ENCODE data around the gene H3-3A.

The H3-3A gene

DNA sequence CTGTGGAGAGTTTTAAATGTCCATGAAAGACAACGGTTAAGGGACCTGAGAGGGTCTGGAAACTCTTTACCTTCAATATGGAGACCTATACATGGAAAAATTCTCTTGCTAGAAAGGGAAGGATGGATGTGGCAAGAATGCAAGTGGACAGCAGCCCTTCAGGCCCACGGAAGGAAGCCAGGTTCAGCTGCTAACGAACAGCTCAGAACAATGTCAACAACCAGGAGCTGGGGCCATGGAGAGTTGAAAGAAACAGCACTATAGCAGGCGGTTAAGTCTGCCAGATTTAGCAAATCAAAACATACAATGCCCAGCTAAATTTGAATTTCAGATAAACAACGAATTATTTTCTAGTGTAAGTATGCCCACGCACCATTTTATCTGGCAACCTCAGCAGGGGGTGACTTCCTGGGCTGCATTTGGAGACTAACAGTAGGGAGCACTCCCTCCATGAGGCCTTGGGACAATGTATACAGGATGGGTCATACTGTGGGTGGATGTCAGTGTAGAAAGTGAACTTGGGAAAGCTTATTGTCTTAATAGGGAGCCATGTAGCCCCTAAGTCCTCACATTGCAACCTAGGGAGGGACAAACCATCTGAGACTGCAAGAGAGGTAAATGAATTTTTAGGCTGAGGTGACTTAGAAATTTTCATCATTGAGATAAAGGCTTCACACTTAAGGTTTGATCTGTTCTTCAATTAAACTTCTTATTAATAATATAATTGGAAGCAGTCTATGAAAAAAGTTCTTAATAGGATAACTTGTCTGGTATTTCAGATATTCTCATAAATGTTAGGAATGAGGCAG, 7.8 kb upstream of the H3-3A start:
- DNase-seq (ENCODE audit: low read depth in 2 of 2): no peak

DNA sequence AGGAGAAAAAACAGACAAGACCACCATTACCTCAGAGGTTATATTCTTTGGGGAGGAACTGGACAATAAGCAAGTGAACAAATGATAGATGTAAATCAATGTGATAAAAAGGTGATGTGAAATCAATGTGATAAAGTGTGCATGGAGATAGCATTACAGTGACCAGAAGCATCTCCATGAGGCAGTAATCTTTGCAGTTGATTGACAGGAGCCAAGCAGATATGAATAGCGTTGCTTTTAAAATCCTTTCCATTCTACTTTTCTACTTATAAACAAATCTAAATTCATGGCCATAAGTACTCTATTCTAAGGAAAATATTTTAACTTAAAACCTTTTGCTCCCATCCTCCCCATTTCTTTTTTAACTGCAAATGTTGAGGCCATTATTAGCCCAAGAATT, 2.8 kb upstream of the H3-3A start:
- DNase-seq (ENCODE audit: low read depth in 2 of 2): no peak

DNA sequence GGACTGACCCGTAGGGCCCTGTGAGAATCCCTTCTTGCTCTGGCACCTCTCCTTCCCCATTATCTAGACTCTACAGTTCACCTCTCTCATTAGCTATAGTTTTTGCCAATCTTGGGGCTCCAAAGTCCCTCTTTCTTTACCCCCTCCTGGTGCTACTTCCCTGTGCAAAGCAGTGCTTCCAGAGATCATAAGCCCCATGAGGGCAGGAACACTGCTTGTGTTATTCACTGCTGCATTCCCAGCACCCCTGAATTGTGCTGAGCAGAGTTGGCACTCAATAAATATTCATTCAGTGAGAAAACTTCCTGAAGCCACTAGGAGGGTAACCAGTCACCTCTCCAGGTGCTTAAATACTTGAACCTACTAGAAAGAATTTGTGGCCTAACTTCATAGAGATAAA, 2.1 kb upstream of the H3-3A start:
- no peak for DNase-seq (ENCODE audit: low read depth in 2 of 2)

DNA sequence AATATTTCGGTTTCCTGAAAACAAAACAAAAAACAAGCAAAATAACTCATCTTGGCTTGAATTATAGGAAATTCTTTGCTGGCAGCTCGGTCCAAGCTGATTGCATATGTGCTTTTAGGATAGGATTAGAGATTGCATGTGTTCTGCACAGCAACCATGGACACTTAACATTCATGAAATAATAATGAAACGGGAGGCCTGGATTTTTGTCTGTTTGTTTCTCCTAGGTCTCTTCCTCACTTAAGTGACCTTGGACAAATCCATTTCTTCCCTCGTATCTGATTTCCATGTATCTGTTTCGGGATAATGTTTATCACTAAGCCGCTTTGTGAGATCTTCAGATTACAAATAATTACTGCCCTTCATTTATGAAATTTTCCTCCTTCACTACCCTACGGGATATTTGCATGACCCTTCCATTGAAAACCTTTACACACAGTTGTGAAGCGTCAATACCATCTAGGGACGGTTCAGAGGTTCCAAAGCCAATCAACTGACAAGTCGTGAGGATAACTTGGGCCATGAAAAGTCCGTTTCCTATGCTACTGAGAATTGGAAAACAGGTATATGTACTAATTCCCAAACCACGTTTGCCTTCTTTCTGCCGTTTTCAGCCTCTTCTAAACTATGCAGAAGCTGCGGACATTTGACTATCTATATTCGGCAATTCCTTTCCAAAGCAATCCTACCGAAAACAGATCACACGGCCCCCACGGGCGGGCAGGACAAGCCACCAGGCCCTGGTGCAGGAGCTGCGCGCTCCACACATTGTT, 1.3 kb upstream of the H3-3A start:
- no peak for DNase-seq (ENCODE audit: low read depth in 2 of 2)

DNA sequence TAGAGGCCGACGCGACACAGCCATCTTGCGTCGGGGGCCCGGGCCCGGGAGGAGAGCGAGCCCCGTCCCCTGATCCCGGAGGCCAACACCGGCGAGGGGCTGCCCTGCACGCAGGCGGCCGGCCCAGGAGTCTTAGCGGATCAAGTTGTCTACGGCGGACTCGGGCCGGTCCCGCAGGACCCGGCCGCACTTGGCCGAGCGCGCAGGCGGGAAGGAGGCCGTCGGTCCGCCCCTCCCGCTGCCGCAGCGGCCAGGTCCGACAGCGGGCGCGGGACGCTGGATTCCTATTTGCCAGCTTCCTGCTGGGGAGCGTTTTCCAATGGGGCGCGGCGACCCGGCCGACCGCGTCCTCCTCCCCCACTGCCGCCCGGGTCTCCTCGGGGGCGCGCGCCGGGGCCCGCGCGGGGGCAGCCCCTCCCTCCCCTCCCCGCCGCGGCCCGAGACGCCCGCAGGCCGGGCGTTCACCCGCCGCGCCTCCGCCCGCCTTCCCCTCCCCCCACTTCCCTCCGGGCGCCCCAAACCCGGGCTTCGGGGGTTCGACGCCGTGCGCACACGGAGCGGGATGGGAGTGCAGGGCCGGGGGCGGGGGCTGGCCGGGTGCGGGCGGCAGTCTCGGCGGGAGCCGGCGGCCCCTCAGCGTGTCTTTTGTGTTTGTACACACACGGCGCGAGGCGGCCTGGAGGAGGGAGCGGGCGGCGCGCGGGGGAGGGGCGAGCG, 517 bp upstream of the H3-3A start:
- peak; percentile 51 to 52 for DNase-seq (ENCODE audit: low read depth in 2 of 2)

DNA sequence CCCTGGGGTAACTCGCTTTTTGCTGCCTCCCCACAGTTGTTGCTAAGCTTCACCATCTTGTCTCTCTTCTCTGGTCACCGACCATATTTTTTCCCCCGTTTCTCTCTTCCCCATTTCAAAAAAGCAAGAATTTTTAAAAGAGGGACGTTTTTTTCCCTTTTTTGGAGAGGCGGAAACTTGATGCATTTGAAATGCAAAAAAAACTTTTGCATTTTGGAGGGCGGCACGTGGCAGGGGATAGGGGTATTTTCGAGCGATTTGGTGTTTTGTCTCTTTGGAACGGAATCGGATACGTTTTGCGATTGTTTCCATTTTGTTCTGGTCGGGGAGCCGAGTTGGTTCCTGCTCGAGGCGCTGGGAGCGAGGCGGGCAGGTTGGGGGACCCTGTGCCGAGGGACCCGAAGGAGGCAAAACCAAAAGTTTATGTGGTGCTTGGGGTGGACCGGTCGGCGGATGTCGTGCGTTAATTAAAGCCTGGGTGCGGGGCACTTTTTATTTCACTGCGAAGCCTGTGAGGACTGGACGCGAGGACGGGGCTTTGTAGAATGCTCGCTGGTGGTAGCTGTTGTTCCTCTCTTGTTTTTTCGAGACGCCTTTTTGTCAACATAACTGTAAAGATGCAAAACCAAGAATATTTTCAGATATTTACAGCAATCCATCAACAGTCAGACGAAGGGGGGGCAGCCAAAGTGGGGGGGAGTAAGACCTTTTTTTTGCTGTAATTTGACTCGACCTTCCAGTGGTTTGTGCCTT, 884 bp downstream of the H3-3A start:
- peak in 1 of 2 experiments; percentile 7 for DNase-seq (ENCODE audit: low read depth in 2 of 2)

DNA sequence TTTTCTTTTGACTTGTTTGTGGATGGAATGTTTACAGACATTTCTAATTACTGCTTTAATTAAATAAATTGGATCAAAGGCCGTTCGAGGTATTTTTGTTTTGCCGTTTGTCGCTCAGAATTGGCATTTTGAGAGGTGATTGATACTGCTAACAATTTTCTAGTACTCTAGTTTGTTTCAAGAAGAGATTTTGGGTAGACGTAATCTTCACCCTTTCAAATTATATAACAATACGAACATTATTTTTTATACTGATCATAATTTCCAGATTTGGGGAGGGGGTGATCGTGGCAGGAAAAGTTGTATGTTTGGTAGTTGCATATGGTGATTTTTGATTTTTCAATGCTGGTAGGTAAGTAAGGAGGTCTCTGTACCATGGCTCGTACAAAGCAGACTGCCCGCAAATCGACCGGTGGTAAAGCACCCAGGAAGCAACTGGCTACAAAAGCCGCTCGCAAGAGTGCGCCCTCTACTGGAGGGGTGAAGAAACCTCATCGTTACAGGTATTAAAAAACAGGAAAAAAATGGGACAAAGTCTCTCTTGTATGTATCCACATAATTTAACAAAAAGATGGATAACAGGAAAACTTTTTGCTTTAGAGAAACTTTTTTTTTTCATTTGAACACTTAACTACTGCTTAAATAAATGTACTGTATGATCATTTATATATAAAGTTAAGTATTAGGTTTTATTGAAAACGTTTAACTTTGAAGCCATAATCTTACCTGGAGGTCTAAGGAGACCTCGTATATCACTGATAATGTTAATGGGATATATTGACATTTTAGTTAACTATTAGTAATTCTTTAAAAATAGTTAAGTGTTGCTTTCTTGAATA, 1.7 kb downstream of the H3-3A start:
- no peak for DNase-seq (ENCODE audit: low read depth in 2 of 2)

DNA sequence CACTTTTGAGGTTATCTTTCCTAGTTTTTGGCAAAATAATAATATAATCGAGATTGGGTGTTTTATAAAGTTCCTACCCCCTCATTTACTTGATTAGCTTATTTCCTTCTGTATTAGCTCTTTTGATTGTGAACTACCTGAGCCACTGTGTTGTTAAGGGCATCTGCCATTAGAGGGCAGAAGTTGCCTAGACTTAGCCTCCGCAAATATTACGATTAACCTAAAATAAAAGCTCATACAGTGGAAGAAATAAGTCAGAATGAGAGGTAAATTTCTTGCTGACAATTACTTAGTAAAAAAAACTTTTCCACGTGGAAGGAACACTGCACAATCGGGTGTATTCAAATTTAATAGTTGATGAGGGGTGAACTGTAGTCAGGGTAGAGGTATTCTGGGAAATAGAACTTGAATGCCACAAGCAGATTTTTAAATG, 2.3 kb downstream of the H3-3A start:
- no peak for DNase-seq (ENCODE audit: low read depth in 2 of 2)

DNA sequence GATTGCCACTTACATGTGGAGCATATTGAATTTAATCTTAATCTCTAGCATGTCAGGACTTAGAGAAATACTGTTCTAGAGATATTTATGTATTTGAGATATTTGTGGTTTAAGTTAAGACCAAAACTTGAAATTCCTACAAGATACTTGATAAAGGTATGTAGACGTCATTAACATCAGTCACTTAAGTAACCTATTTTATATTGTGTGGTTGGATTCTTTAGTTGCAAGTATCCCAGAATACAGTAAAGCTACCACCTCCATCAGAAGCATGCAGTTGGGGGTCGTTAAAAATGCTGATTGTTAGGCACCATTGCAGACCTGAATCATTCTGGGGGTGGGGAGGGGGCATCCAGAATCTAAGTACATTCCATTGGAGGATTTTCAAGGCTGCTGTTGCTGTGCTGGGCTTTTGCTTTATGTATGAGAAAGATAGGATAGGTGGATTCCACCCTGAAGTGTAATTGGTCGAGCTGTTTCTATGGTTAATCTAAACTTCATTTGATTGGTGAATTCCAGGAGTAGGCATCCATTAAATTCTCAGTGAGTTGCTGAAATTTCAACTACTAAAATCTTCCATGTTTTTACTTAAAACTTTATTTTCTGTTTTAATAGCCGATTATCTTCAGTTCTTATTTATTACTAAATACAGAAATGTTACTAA, 4.0 kb downstream of the H3-3A start:
- DNase-seq (ENCODE audit: low read depth in 2 of 2): no peak

DNA sequence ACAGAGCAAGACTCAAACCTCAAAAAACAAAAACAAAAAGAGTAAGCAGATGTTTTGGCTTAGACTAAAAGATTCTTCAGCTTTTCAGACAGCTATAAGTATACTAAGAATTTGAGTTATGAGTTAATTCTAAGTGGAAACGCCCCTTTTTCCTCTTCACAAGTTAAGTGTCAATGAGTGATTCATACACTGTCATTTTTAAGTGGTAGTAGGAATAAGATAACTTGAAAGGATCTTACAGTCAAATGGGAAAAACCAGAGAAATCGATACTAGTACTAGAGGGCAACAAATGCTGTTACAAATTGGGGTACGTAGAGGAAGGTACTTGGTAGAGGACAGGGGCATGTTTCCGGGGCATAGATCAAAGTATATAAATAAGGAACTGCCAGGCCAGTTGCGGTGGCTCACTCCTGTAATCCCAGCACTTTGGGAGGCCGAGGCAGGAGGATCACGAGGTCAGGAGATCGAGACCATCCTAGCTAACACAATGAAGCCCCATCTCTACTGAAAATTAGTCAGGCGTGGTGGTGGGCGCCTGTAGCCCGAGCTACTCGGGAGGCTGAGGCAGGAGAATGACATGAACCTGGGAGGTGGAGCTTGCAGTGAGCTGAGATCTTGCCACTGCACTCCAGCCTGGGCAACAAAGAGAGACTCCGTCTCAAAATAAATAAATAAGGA, 7.4 kb downstream of the H3-3A start:
- no peak for DNase-seq (ENCODE audit: low read depth in 2 of 2)

DNA sequence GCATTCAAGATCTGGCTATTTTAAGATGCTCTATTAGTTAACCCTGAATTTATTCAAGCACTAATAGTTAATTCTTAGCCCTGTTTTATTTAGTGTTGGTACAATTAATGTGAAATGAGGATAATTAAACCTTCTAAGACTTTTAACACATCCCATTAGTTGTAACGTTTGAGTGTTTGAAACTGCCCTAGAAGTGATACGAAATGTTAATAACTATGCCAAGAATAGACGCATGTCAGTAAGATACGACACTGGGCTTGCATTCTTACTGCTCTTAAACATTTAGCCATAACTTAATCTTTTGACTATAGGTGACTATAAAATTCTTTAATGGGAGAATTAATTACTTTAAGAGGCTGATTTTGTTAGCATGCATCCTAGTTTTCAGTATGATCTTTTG, 9.8 kb downstream of the H3-3A start:
- DNase-seq (ENCODE audit: low read depth in 2 of 2): no peak

DNA sequence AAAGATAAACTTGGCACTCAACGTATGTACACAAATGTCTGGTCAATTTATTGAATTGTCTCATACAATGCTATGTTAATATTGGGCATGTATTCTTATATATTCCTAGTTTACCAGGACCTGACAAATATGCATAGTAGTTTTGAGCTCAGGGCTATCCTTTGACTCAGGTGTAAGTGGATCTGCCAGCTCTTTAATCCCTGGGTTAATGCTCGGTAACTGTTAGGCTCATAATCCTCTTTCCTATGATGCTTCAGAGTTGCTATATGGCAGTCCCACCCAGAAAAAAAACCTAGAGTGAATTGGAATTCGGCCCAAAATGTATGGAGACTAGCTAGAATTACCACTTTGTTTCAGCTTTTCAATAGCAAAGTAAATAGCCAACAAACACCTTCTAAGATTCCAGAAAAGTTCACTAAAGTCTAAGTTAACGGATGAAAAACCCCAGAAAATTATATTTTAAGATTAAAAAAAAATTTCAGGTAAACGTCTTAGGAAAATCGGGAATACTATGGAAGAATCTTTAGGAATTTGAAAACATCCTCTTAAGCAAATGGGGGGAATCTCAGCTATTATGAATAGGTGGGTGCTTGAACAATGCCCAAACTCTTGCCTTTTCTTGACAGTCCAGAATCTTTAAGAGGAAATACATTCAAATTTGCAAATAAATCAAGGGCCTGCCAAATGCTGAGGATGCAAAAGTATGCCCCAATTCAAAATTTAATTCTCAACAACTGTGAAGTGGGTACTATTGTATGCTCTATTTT, 10.9 kb downstream of the H3-3A start:
- DNase-seq (ENCODE audit: low read depth in 2 of 2): no peak

DNA sequence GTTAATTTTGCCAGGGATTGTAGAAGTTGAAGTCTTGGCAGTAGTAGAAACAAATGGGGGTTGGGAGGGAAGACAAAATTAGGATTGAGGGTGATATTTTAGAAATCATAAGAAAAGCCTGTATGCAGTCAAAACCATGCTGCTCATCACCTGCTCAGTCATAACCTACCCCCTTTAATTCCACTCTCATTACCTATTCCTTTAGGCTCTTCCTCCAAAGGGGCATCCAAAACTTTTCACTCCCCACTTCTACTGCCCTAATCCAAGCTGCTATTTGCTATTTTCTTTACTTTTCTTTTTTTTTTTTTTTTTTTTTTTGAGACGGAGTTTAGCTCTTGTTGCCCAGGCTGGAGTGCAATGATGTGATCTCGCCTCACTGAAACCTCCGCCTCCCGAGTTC, 11.5 kb downstream of the H3-3A start:
- DNase-seq (ENCODE audit: low read depth in 2 of 2): no peak

DNA sequence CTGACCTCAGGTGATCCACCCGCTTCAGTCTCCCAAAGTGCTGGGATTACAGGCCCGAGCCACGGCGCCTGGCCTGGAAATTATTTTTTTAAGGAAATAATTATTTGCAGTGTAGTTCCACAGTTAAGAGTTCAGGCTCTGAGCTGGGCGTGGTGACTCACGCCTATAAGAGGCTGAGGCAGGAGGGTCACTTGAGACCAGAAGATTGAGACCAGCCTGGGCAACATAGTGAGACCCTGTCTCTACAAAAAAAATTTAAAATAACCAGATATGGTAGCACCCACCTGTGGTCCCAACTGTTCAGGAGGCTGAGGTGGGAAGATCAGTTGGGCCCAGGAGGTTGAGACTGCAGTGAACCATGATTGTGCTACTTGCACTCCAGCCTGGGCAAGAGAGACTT, 13.9 kb downstream of the H3-3A start:
- DNase-seq (ENCODE audit: low read depth in 2 of 2): no peak

DNA sequence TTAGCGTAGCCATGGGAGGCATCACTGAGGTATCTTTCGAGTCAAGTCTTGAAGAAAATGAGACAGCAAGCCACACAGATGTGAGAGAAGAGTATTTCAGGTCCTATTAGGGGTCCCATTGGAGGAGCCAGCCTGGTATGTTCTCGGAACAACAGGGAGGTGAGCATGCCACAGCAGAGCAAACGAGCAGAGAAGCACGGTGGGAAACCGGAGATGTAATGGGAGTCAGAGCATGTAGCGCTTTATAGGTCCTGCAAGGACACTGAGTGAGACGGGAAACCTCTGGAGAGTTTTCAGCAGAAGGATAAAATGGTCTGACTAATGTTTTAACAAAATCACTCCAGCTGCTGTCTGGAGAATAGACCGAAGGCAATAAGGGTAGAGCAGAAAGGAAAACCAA, 15.9 kb downstream of the H3-3A start:
- no peak for DNase-seq (ENCODE audit: low read depth in 2 of 2)

DNA sequence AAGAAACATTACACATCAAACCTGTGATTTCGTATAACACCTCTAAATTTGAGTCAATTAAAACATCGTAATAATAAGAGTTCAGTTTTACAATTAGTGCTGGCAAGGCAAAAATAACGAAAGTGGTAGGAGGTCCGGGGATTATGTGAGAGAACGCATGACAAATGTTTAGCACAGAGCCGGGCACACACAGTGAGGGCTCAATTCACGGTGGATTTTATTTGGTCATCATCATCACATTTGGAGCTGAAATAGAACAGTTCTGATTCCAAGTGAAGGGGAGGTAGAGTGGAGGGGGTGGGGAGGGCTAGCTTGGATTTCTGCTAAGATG, 20.0 kb downstream of the H3-3A start:
- DNase-seq (ENCODE audit: low read depth in 2 of 2): no peak

DNA sequence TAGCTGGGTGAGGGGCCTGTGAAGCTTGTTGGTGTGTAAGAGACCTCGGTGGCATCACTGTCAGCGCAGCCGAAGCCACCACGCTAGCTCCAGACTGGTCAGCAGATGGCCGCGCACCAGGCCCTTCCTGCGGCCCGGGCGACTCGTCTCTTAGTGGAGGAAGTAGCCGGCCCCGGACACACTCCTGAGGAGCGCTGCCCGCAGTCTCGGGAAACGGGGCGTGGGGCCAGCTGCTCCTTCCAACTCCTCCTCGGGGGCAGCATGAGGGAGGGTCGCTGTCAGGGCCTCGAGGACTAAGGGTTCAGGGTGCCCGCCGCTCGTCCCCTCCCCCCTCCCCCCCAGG, 20.4 kb downstream of the H3-3A start:
- DNase-seq (ENCODE audit: low read depth in 2 of 2): no peak

DNA sequence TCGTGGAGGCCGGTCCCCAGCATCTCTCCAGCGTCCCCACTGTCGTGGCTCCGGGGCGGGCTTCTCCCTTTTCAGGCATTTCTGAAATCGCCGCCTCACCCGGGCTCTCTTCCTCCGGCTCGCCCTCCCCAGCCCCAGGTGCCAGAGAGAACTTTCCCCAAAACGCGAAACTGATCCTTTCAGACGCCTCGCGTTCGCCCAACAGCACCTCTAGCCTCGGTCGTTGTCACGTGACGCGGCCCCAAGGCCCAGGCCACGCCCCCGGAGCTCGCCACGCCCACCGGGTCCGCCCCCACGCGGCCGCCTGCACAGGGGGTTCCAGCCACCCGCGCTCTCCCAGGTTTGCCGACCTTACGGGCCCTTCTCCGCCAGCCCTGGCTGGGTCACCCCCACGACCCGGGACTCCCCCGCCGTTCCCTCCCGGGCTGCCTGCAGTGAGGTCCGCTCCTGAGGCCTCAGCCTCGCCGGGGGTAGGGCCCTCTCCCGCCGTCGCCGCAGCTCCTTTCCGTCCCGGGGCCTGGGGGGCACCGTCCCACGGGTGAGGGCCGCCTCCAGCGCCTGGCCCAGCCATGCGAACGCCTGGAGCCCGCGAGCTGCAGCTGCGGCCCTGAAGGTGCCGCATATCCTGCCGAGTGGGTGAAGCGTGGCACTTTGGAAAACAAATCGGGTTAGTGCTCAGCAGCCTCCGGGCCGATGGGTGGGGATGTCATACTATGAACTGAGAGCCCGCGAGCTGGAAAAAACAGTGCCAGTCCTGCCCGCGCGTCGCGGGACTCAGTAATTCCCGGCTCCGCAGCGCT, 21.0 kb downstream of the H3-3A start:
- DNase-seq (ENCODE audit: low read depth in 2 of 2): peak in 1 of 2 experiments; percentile 42
